Measurements from ENCODE around the gene NNT.

NNT gene

GRCh38 chr5:43637416-43637815 is 34.4 kb downstream of the NNT start:
- POLR2A ChIA-PET = no interaction called here
- CTCF ChIA-PET = no interaction called here
- Histone ChIP-seq H3K27me3 (replicated peaks in 2 of 5; ENCODE audit: control insufficient read depth in 4 of 5, insufficient read depth in 5 of 5, low read length in 4 of 5) (no peaks in the 10 kb centered on the region), H3K27ac (ENCODE audit: insufficient read depth in 1 of 2, low read depth in 1 of 2, low read length in 2 of 2, poor library complexity in 1 of 2, severe bottlenecking in 2 of 2) (no peak overlapping the region), H3K4me3 (ENCODE audit: control insufficient read depth in 1 of 7, extremely low read depth in 1 of 7, insufficient read depth in 4 of 7, low read depth in 2 of 7, low read length in 6 of 7) (no peak overlapping the region), H3K36me3 (ENCODE audit: control insufficient read depth in 4 of 4, insufficient read depth in 4 of 4, low read length in 3 of 4) (peaks cover 13 to 53% (median 24%) of the 10 kb centered on the region in 4 experiments), H3K4me1 (ENCODE audit: control extremely low read depth in 1 of 4, control insufficient read depth in 4 of 4, insufficient read depth in 4 of 4, low read length in 3 of 4) (peaks cover 0 to 2% (median under 1%) of the 10 kb centered on the region in 4 experiments), H3K9me3 (ENCODE audit: control extremely low read depth in 1 of 5, control insufficient read depth in 4 of 5, insufficient read depth in 2 of 5, low read depth in 1 of 5, low read length in 4 of 5) (no peaks in the 10 kb centered on the region)
- no peak for DNase-seq
- WGBS (ENCODE audit: insufficient coverage) = no CpG with 5 or more reads among the region's 1 CpG

GRCh38 chr5:43638107-43638506 is 35.1 kb downstream of the NNT start:
- Histone ChIP-seq H3K9me3 (ENCODE audit: control extremely low read depth in 1 of 5, control insufficient read depth in 4 of 5, insufficient read depth in 2 of 5, low read depth in 1 of 5, low read length in 4 of 5) (no peaks in the 10 kb centered on the region), H3K36me3 (ENCODE audit: control insufficient read depth in 4 of 4, insufficient read depth in 4 of 4, low read length in 3 of 4) (peaks cover 9 to 47% (median 20%) of the 10 kb centered on the region in 4 experiments), H3K4me1 (ENCODE audit: control extremely low read depth in 1 of 4, control insufficient read depth in 4 of 4, insufficient read depth in 4 of 4, low read length in 3 of 4) (peaks cover 0 to 2% (median under 1%) of the 10 kb centered on the region in 4 experiments), H3K4me3 (ENCODE audit: control insufficient read depth in 1 of 7, extremely low read depth in 1 of 7, insufficient read depth in 4 of 7, low read depth in 2 of 7, low read length in 6 of 7) (no peak overlapping the region), H3K27me3 (replicated peaks in 2 of 5; ENCODE audit: control insufficient read depth in 4 of 5, insufficient read depth in 5 of 5, low read length in 4 of 5) (no peaks in the 10 kb centered on the region), H3K27ac (ENCODE audit: insufficient read depth in 1 of 2, low read depth in 1 of 2, low read length in 2 of 2, poor library complexity in 1 of 2, severe bottlenecking in 2 of 2) (no peak overlapping the region)
- WGBS (ENCODE audit: insufficient coverage) = no CpG with 5 or more reads among the region's 2 CpGs
- CTCF ChIA-PET = no interaction called here
- DNase-seq = no peak
- POLR2A ChIA-PET = no interaction called here

DNA sequence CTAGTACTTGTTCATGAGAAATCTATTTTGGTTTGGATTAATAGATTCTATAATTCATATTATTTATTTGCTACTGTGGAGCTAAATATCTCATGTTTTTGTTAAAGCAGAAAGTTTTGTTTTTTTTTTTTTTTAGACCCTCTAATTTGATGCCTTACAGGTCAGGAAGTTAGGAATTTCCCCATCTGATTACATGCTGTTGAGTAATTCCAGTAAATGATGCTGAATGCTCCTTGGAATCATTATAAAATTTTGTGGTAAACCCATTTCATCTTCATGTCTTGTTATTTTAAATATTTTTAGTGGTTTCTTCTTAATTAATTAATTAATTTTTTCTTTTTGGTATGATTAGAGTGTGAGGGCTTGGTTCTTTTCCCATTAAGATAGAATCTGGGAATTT is 35.6 kb downstream of the NNT start:
- CTCF ChIA-PET = no interaction called here
- Histone ChIP-seq H3K4me1 (ENCODE audit: control extremely low read depth in 1 of 4, control insufficient read depth in 4 of 4, insufficient read depth in 4 of 4, low read length in 3 of 4) (peaks cover 0 to 2% (median under 1%) of the 10 kb centered on the region in 4 experiments), H3K27ac (ENCODE audit: insufficient read depth in 1 of 2, low read depth in 1 of 2, low read length in 2 of 2, poor library complexity in 1 of 2, severe bottlenecking in 2 of 2) (no peak overlapping the region), H3K4me3 (ENCODE audit: control insufficient read depth in 1 of 7, extremely low read depth in 1 of 7, insufficient read depth in 4 of 7, low read depth in 2 of 7, low read length in 6 of 7) (no peak overlapping the region), H3K27me3 (replicated peaks in 2 of 5; ENCODE audit: control insufficient read depth in 4 of 5, insufficient read depth in 5 of 5, low read length in 4 of 5) (no peaks in the 10 kb centered on the region), H3K9me3 (ENCODE audit: control extremely low read depth in 1 of 5, control insufficient read depth in 4 of 5, insufficient read depth in 2 of 5, low read depth in 1 of 5, low read length in 4 of 5) (no peaks in the 10 kb centered on the region), H3K36me3 (ENCODE audit: control insufficient read depth in 4 of 4, insufficient read depth in 4 of 4, low read length in 3 of 4) (peaks cover 5 to 43% (median 18%) of the 10 kb centered on the region in 4 experiments)
- POLR2A ChIA-PET = no interaction called here
- DNase-seq = no peak

DNA sequence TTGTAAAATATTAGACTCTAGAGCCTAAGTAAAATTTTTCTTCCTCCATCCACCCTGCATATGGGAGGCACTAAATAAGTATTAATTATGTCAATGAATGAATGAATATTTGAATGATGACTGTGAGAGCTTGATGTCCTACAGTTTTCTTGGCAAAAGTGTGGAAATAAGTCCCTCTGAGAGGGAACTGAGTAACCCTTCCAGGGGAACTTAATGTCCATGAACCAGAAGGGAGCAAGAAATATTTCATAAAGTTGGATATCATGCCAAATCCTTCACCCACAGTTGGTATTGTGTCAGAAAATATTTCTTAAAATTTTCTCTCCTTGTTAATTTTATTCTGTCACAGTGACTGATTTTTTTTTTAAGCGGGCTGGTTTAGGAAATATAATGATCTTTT is 36.6 kb downstream of the NNT start:
- ChIA-PET CTCF (interaction anchor here (0.8 to 1.5 kb wide), 2 partner anchors 9 kb away, joined by 3 to 4 read pairs; no protein-coding TSS in a partner anchor), POLR2A (no interaction called here)
- Histone ChIP-seq H3K27ac (ENCODE audit: insufficient read depth in 1 of 2, low read depth in 1 of 2, low read length in 2 of 2, poor library complexity in 1 of 2, severe bottlenecking in 2 of 2) (no peak overlapping the region), H3K4me3 (ENCODE audit: control insufficient read depth in 1 of 7, extremely low read depth in 1 of 7, insufficient read depth in 4 of 7, low read depth in 2 of 7, low read length in 6 of 7) (no peak overlapping the region), H3K36me3 (ENCODE audit: control insufficient read depth in 4 of 4, insufficient read depth in 4 of 4, low read length in 3 of 4) (peaks cover 5 to 38% (median 15%) of the 10 kb centered on the region in 4 experiments), H3K27me3 (replicated peaks in 2 of 5; ENCODE audit: control insufficient read depth in 4 of 5, insufficient read depth in 5 of 5, low read length in 4 of 5) (no peaks in the 10 kb centered on the region), H3K4me1 (ENCODE audit: control extremely low read depth in 1 of 4, control insufficient read depth in 4 of 4, insufficient read depth in 4 of 4, low read length in 3 of 4) (peaks cover 0 to 2% (median under 1%) of the 10 kb centered on the region in 4 experiments), H3K9me3 (ENCODE audit: control extremely low read depth in 1 of 5, control insufficient read depth in 4 of 5, insufficient read depth in 2 of 5, low read depth in 1 of 5, low read length in 4 of 5) (no peaks in the 10 kb centered on the region)
- DNase-seq = no peak
- WGBS (ENCODE audit: insufficient coverage) = no CpG with 5 or more reads among the region's 1 CpG

DNA sequence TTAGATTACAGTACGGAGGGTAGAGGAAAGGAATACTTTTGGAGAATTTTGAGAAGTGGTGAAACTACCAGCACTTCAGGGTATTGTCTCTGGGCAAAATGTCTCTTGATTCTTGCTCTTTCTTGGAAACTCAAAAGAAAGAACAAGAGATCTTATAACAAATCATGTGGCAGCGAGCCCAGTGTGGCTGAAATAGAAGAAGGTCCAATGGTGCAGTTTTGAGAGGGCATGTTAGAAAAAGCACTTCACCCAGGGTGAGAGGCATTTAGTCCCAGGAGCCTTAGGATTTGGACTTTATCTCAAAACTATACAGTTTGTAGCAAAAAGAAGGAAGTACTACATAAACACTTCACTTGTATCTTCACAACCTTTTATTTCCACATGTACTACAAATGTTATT is 39.4 kb downstream of the NNT start:
- Histone ChIP-seq H3K4me3 (ENCODE audit: control insufficient read depth in 1 of 7, extremely low read depth in 1 of 7, insufficient read depth in 4 of 7, low read depth in 2 of 7, low read length in 6 of 7) (no peak overlapping the region), H3K9me3 (ENCODE audit: control extremely low read depth in 1 of 5, control insufficient read depth in 4 of 5, insufficient read depth in 2 of 5, low read depth in 1 of 5, low read length in 4 of 5) (no peaks in the 10 kb centered on the region), H3K36me3 (ENCODE audit: control insufficient read depth in 4 of 4, insufficient read depth in 4 of 4, low read length in 3 of 4) (peaks cover 6 to 31% (median 11%) of the 10 kb centered on the region in 4 experiments), H3K27me3 (replicated peaks in 2 of 5; ENCODE audit: control insufficient read depth in 4 of 5, insufficient read depth in 5 of 5, low read length in 4 of 5) (no peaks in the 10 kb centered on the region), H3K4me1 (ENCODE audit: control extremely low read depth in 1 of 4, control insufficient read depth in 4 of 4, insufficient read depth in 4 of 4, low read length in 3 of 4) (peaks cover 0 to 2% (median under 1%) of the 10 kb centered on the region in 4 experiments), H3K27ac (ENCODE audit: insufficient read depth in 1 of 2, low read depth in 1 of 2, low read length in 2 of 2, poor library complexity in 1 of 2, severe bottlenecking in 2 of 2) (no peak overlapping the region)
- 100% methylated on average over 1 of the region's 2 CpGs for WGBS (ENCODE audit: insufficient coverage)
- DNase-seq = no peak
- ChIA-PET POLR2A (no interaction called here), CTCF (interaction anchor here (0.9 to 2.0 kb wide), 3 partner anchors 10 to 39 kb away, joined by 3 to 12 read pairs (median 4); no protein-coding TSS in a partner anchor)

DNA sequence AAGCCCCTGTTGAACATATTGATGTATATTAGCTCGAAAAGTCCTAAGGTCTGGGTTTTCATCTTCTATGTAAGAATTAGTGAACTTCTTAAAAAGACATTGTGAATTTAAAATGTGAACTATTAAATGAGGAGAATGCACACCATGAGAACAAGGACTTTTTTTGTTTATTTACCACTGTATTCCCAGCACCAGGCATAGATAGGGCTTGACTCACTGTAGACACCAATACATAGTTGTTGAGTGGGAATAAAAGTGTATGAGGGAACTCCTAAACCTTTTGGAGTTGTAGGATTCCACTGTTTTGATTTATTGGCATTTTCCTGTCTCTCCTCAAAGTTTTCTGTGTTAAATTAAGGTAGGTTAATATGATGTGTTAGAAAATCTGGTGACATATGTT is 40.3 kb downstream of the NNT start:
- H3K27me3 ChIP-seq (replicated peaks in 2 of 5; ENCODE audit: control insufficient read depth in 4 of 5, insufficient read depth in 5 of 5, low read length in 4 of 5) = no peaks in the 10 kb centered on the region
- H3K36me3 ChIP-seq (ENCODE audit: control insufficient read depth in 4 of 4, insufficient read depth in 4 of 4, low read length in 3 of 4) = peaks cover 8 to 33% (median 17%) of the 10 kb centered on the region in 4 experiments
- no peak overlapping the region for H3K4me3 ChIP-seq (ENCODE audit: control insufficient read depth in 1 of 7, extremely low read depth in 1 of 7, insufficient read depth in 4 of 7, low read depth in 2 of 7, low read length in 6 of 7)
- H3K9me3 ChIP-seq (ENCODE audit: control extremely low read depth in 1 of 5, control insufficient read depth in 4 of 5, insufficient read depth in 2 of 5, low read depth in 1 of 5, low read length in 4 of 5) = no peaks in the 10 kb centered on the region
- ChIA-PET POLR2A (no interaction called here), CTCF (interaction anchor here (1.3 to 2.0 kb wide), 2 partner anchors 11 to 12 kb away, joined by 3 to 12 read pairs; no protein-coding TSS in a partner anchor)
- no peak for DNase-seq
- H3K27ac ChIP-seq (ENCODE audit: insufficient read depth in 1 of 2, low read depth in 1 of 2, low read length in 2 of 2, poor library complexity in 1 of 2, severe bottlenecking in 2 of 2) = no peak overlapping the region
- no peaks in the 10 kb centered on the region for H3K4me1 ChIP-seq (ENCODE audit: control extremely low read depth in 1 of 4, control insufficient read depth in 4 of 4, insufficient read depth in 4 of 4, low read length in 3 of 4)
- 100% methylated on average over 1 of the region's 1 CpG for WGBS (ENCODE audit: insufficient coverage)

GRCh38 chr5:43643750-43644149 is 40.8 kb downstream of the NNT start:
- no peaks in the 10 kb centered on the region for H3K9me3 ChIP-seq (ENCODE audit: control extremely low read depth in 1 of 5, control insufficient read depth in 4 of 5, insufficient read depth in 2 of 5, low read depth in 1 of 5, low read length in 4 of 5)
- no peaks in the 10 kb centered on the region for H3K4me1 ChIP-seq (ENCODE audit: control extremely low read depth in 1 of 4, control insufficient read depth in 4 of 4, insufficient read depth in 4 of 4, low read length in 3 of 4)
- DNase-seq = no peak
- H3K36me3 ChIP-seq (ENCODE audit: control insufficient read depth in 4 of 4, insufficient read depth in 4 of 4, low read length in 3 of 4) = peaks cover 10 to 37% (median 21%) of the 10 kb centered on the region in 4 experiments
- POLR2A ChIA-PET = no interaction called here
- WGBS (ENCODE audit: insufficient coverage) = no CpG with 5 or more reads among the region's 2 CpGs
- CTCF ChIA-PET = interaction anchor here (1.3 to 1.6 kb wide), 2 partner anchors 11 to 15 kb away, joined by 3 to 4 read pairs; no protein-coding TSS in a partner anchor
- no peak overlapping the region for H3K4me3 ChIP-seq (ENCODE audit: control insufficient read depth in 1 of 7, extremely low read depth in 1 of 7, insufficient read depth in 4 of 7, low read depth in 2 of 7, low read length in 6 of 7)
- no peaks in the 10 kb centered on the region for H3K27me3 ChIP-seq (replicated peaks in 2 of 5; ENCODE audit: control insufficient read depth in 4 of 5, insufficient read depth in 5 of 5, low read length in 4 of 5)
- no peak overlapping the region for H3K27ac ChIP-seq (ENCODE audit: insufficient read depth in 1 of 2, low read depth in 1 of 2, low read length in 2 of 2, poor library complexity in 1 of 2, severe bottlenecking in 2 of 2)

Data from common myeloid progenitor, CD34-positive (primary cell).